GM21786 (cell line): ENCODE data around the gene MGP.

Experiments used
- ATAC-seq: cut with Tn5 transposase; IDR thresholded peaks from one replicate; pipeline ENCODE4 v1.9.1; 2021; ENCODE audit not compliant: unreplicated experiment

The MGP gene

GRCh38 chr12:14868916-14869506 lies 16.6 kb downstream of the MGP start:
- no peak for ATAC-seq

- no peak for ATAC-seq
Measured at GRCh38 chr12:14860490-14860889, 25.2 kb downstream of the MGP start.

- no peak for ATAC-seq
Measured at GRCh38 chr12:14858513-14858912, 27.1 kb downstream of the MGP start.

GRCh38 chr12:14854586-14855183 lies 31.0 kb downstream of the MGP start:
- no peak for ATAC-seq

GRCh38 chr12:14853961-14854360 lies 31.7 kb downstream of the MGP start:
- ATAC-seq = no peak

- ATAC-seq = no peak
Measured at GRCh38 chr12:14852880-14853279, 32.8 kb downstream of the MGP start.

GRCh38 chr12:14850929-14851663 lies 34.6 kb downstream of the MGP start:
- peak; percentile 48 for ATAC-seq

GRCh38 chr12:14849661-14850060 lies 36.0 kb downstream of the MGP start:
- no peak for ATAC-seq

GRCh38 chr12:14846876-14847580 lies 38.6 kb downstream of the MGP start:
- no peak for ATAC-seq

- no peak for ATAC-seq
Measured at GRCh38 chr12:14846042-14846587, 39.5 kb downstream of the MGP start.

GRCh38 chr12:14845350-14845750 lies 40.3 kb downstream of the MGP start:
- no peak for ATAC-seq

GRCh38 chr12:14844401-14844800 lies 41.3 kb downstream of the MGP start:
- no peak for ATAC-seq

GRCh38 chr12:14843425-14843887 lies 42.2 kb downstream of the MGP start, which contains the start of gene ART4:
TSS of gene ART4 (minus strand) at chr12:14843526. CDS start at chr12:14843113, 413 bp downstream.
- no peak for ATAC-seq

GRCh38 chr12:14842315-14842714 lies 43.3 kb downstream of the MGP start:
- no peak for ATAC-seq

GRCh38 chr12:14841761-14842160 lies 43.9 kb downstream of the MGP start:
- ATAC-seq = no peak

GRCh38 chr12:14840616-14841015 lies 45.0 kb downstream of the MGP start:
- ATAC-seq = no peak

- no peak for ATAC-seq
Measured at GRCh38 chr12:14839262-14839661, 46.4 kb downstream of the MGP start.

- no peak for ATAC-seq
Measured at GRCh38 chr12:14836336-14837210, 49.1 kb downstream of the MGP start.

GRCh38 chr12:14834509-14834908 lies 51.1 kb downstream of the MGP start:
- no peak for ATAC-seq

- ATAC-seq = no peak
Measured at GRCh38 chr12:14833952-14834351, 51.7 kb downstream of the MGP start.
